Measurements from ENCODE around the gene THSD4. TPM values are rescaled to one million over a fixed set of nuclear protein-coding genes. Genes with fewer than 3 reads are reported as not detected.
A peak's percentile ranks its signal among the peaks of the same experiment; 100 is the strongest.

THSD4 gene
- total and polyA plus RNA-seq, 2 of the 8 experiments (the other 6 are each of a cell fraction or from before 2014, with no cell fraction given), result 2.5 to 6.2 TPM

- H3K14ac ChIP-seq (ENCODE audit: insufficient read length), result no peak overlapping the region
- no peak overlapping the region for H4K8ac ChIP-seq (ENCODE audit: extremely low read depth, insufficient read depth, low read length)
- no peak overlapping the region for H2BK120ac ChIP-seq (replicated peaks; ENCODE audit: low read depth, low read length)
- CTCF ChIA-PET (ENCODE audit: partially characterized antibody), result interaction anchor here (0.7 to 2.0 kb wide), 9 partner anchors 13 to 399 kb away, joined by 3 to 11 read pairs (median 7); no protein-coding TSS in a partner anchor
- no peaks in the 10 kb centered on the region for H3K4me1 ChIP-seq (replicated peaks in 1 of 4; ENCODE audit: control insufficient read depth in 3 of 4, insufficient read depth in 4 of 4, low read length in 3 of 4)
- H3K27ac ChIP-seq (ENCODE audit: low read depth, low read length), result no peak overlapping the region
- no peak overlapping the region for H2AFZ ChIP-seq (ENCODE audit: low read length)
- no peak overlapping the region for H2BK20ac ChIP-seq (ENCODE audit: low read length)
- H4K5ac ChIP-seq (ENCODE audit: insufficient read length, low read depth, low read length), result no peak overlapping the region
- no peak overlapping the region for H2BK12ac ChIP-seq (ENCODE audit: low read depth, low read length)
- no peaks in the 10 kb centered on the region for H3K27me3 ChIP-seq (replicated peaks in 1 of 4; ENCODE audit: control insufficient read depth in 3 of 4, extremely low read depth in 1 of 4, insufficient read depth in 3 of 4, low read length in 3 of 4)
- DNase-seq (ENCODE audit: low read depth in 1 of 2, low spot score in 2 of 2) (no peak), FAIRE-seq (no peak)
- WGBS, 2 experiments (ENCODE audit: extremely low coverage in 1 of 2, insufficient coverage in 1 of 2, insufficient read length in 1 of 2, insufficient replicate concordance in 2 of 2, low coverage in 1 of 2, low lambda C conversion rate in 2 of 2, missing lambda C conversion rate in 1 of 2), result 94% methylated on average over 8 of the region's 8 CpGs; no CpG with 5 or more reads in 1 of the 2 experiments
- no peaks in the 10 kb centered on the region for H3K79me2 ChIP-seq (ENCODE audit: control insufficient read depth in 1 of 2, insufficient read depth in 2 of 2, low read length in 2 of 2)
- H4K91ac ChIP-seq (replicated peaks; ENCODE audit: insufficient read length, low read length), result no peak overlapping the region
- no peak overlapping the region for H2AK5ac ChIP-seq (ENCODE audit: low read depth, low read length)
- H2BK5ac ChIP-seq (ENCODE audit: low read depth, low read length), result no peak overlapping the region
- no peak overlapping the region for H3K23ac ChIP-seq (ENCODE audit: insufficient read length)
- no peak overlapping the region for H3K4me2 ChIP-seq (ENCODE audit: insufficient read depth in 1 of 2, low read depth in 2 of 2, low read length in 2 of 2)
- no peaks in the 10 kb centered on the region for H4K20me1 ChIP-seq (replicated peaks in 1 of 2; ENCODE audit: control insufficient read depth in 1 of 2, insufficient read depth in 2 of 2, low read length in 2 of 2)
- no peak overlapping the region for H3K56ac ChIP-seq (replicated peaks; ENCODE audit: insufficient read length, low read depth, low read length)
- no peaks in the 10 kb centered on the region for H3K23me2 ChIP-seq (ENCODE audit: low read depth, low read length)
- no peak overlapping the region for H3K4me3 ChIP-seq (ENCODE audit: extremely low read depth in 1 of 4, insufficient read depth in 2 of 4, low read depth in 3 of 4, low read length in 4 of 4)
- no peaks in the 10 kb centered on the region for H3K36me3 ChIP-seq (ENCODE audit: control insufficient read depth in 2 of 4, insufficient read depth in 4 of 4, low read length in 3 of 4)
- no peaks in the 10 kb centered on the region; a peak in 2 of 4 replicates for H3K9me3 ChIP-seq (ENCODE audit: insufficient read depth in 2 of 2, low read depth in 1 of 2, low read length in 1 of 2)
- no peak overlapping the region for H3K18ac ChIP-seq (ENCODE audit: extremely low read depth, low read length)
- H3K4ac ChIP-seq (replicated peaks; ENCODE audit: insufficient read length, low read depth, low read length), result no peak overlapping the region
- TF ChIP-seq RAD21 (IDR thresholded peaks at IDR 0.05 in 1 of 2, conservative IDR thresholded peaks at IDR 0.05 in 1 of 2; ENCODE audit: low read depth in 2 of 2, low read length in 2 of 2) (no peak), E2F6 (IDR thresholded peaks at IDR 0.05) (no peak), RNF2 (IDR thresholded peaks at IDR 0.05; ENCODE audit: borderline replicate concordance, low read depth, low read length, missing control alignments, poor library complexity, severe bottlenecking) (no peak), EP300 (IDR thresholded peaks at IDR 0.05; ENCODE audit: borderline replicate concordance in 1 of 2, low read depth in 2 of 2, low read length in 2 of 2) (no peak), CEBPB (IDR thresholded peaks at IDR 0.05; ENCODE audit: low read depth, low read length) (0 out of 2 replicates have a peak, but pooled peaks have one; percentile 35), RFX5 (IDR thresholded peaks at IDR 0.05; ENCODE audit: borderline replicate concordance, low read depth, low read length) (no peak)
- TF ChIP-seq, protein P1, sequence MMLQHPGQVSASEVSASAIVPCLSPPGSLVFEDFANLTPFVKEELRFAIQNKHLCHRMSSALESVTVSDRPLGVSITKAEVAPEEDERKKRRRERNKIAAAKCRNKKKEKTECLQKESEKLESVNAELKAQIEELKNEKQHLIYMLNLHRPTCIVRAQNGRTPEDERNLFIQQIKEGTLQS (IDR thresholded peaks at IDR 0.05; ENCODE audit: insufficient read depth, low read depth, low read length), result no peak
- H3K9ac ChIP-seq (replicated peaks in 1 of 4; ENCODE audit: extremely low read depth in 1 of 4, low read depth in 3 of 4, low read length in 3 of 4), result no peak overlapping the region
- POLR2A ChIA-PET (ENCODE audit: partially characterized antibody), result no interaction called here
- H2BK15ac ChIP-seq (ENCODE audit: low read length), result no peak overlapping the region
- no peaks in the 10 kb centered on the region for H3K79me1 ChIP-seq (ENCODE audit: low read depth, low read length)
These were observed 641.5 kb downstream of the THSD4 start for GRCh38 chr15:71756599-71757352.

All from H1 (cell line).